CD8-positive, alpha-beta memory T cell (primary cell): ENCODE data around the gene SDK1. TPM values are rescaled to one million over a fixed set of nuclear protein-coding genes. Genes with fewer than 3 reads are reported as not detected.

Experiments used
- CTCF ChIA-PET: fragments of 350-600 bp; sonication (Branson Sonifier 250); formaldehyde crosslinking; loops from one replicate; lab custom pipeline; 2021; ENCODE audit warnings: antibody characterized with exemption; lab: Charles Lee
- POLR2A ChIA-PET: fragments of 350-600 bp; sonication (Branson Sonifier 250); formaldehyde crosslinking; loops from one replicate; lab custom pipeline; 2021; ENCODE audit warnings: antibody characterized with exemption; lab: Charles Lee
- DNase-seq, 5 donors: peaks; one replicate each; pipeline versions ENCODE4 v3.0.0 to v3.0.0-alpha.2; 2020 to 2022; ENCODE audit warnings: mixed read lengths in 1 of 5
- H3K27ac ChIP-seq: one replicate; pipeline ENCODE4 v1.7.0; 2013; ENCODE audit warnings: low read depth, mild to moderate bottlenecking, low read length, moderate library complexity
- H3K27me3 ChIP-seq: 2 replicates; pipeline ENCODE4 v1.7.0; 2013; ENCODE audit warnings: low read length, mild to moderate bottlenecking; ENCODE audit not compliant: insufficient read depth, poor library complexity, severe bottlenecking
- H3K36me3 ChIP-seq: 2 replicates; pipeline ENCODE4 v1.7.0; 2013; ENCODE audit warnings: mild to moderate bottlenecking, low read length, moderate library complexity; ENCODE audit not compliant: insufficient read depth
- H3K4me1 ChIP-seq: 2 replicates; pipeline ENCODE4 v1.7.0; 2013; ENCODE audit warnings: mild to moderate bottlenecking, low read length, moderate library complexity; ENCODE audit not compliant: insufficient read depth
- H3K4me3 ChIP-seq: 2 replicates; pipeline ENCODE4 v1.7.0; 2013; ENCODE audit warnings: mild to moderate bottlenecking, low read length
- H3K9me3 ChIP-seq: 2 replicates; pipeline ENCODE4 v1.7.0; 2013; ENCODE audit warnings: mild to moderate bottlenecking, low read length
- H3K27ac Mint-ChIP-seq, 8 donors: one replicate each; pipeline ENCODE4 v1.8.0; 2020 to 2021; ENCODE audit warnings: mixed read lengths in 8 of 8, mild to moderate bottlenecking in 6 of 8, inconsistent platforms in 3 of 8, moderate library complexity in 3 of 8
- H3K27me3 Mint-ChIP-seq, 2 donors: one replicate each; pipeline ENCODE4 v1.8.0; 2020 to 2021; ENCODE audit warnings: mixed read lengths in 2 of 2, mild to moderate bottlenecking in 1 of 2, moderate library complexity in 1 of 2
- H3K36me3 Mint-ChIP-seq, 3 donors: one replicate each; pipeline ENCODE4 v1.8.0; 2020 to 2021; ENCODE audit warnings: mixed read lengths in 3 of 3, inconsistent platforms in 1 of 3, mild to moderate bottlenecking in 1 of 3
- H3K4me1 Mint-ChIP-seq, 3 donors: one replicate each; pipeline ENCODE4 v1.8.0; 2020 to 2021; ENCODE audit warnings: mixed read lengths in 3 of 3, inconsistent platforms in 1 of 3, mild to moderate bottlenecking in 1 of 3
- H3K4me3 Mint-ChIP-seq, 7 donors: one replicate each; pipeline ENCODE4 v1.8.0; 2020 to 2021; ENCODE audit warnings: mixed read lengths in 7 of 7, mild to moderate bottlenecking in 6 of 7, moderate library complexity in 4 of 7, inconsistent platforms in 2 of 7
- H3K9me3 Mint-ChIP-seq, 5 donors: one replicate each; pipeline ENCODE4 v1.8.0; 2020 to 2022; ENCODE audit warnings: mixed read lengths in 5 of 5, mild to moderate bottlenecking in 3 of 5, moderate library complexity in 2 of 5, inconsistent platforms in 1 of 5
- polyA plus RNA-seq: library from polyadenylated mRNA; unstranded; fragments of 300-500 nt; fragmentation: Illumina TruSeq; gene quantifications from one replicate; pipeline ENCODE4 v1.2.3, GENCODE V29; 2021
- total RNA-seq, 2 experiments: library from RNA; stranded (reverse); gene quantifications; one replicate each; pipeline ENCODE4 v1.2.3, GENCODE V29; 2021

SDK1 gene
- total and polyA plus RNA-seq, 3 experiments from 2014 or later = 0.04 TPM; not detected in 1

- H3K4me3 Mint-ChIP-seq = no peak overlapping the region
These were observed 565.2 kb downstream of the SDK1 start for GRCh38 chr7:3866277-3866676.

GRCh38 chr7:3867863-3868262 is 566.8 kb downstream of the SDK1 start:
- POLR2A ChIA-PET = no interaction called here
- peaks cover 0 to 2% (median 0%) of the 10 kb centered on the region in 5 donors for H3K9me3 Mint-ChIP-seq
- Histone ChIP-seq H3K9me3 (no peaks in the 10 kb centered on the region), H3K27me3 (no peaks in the 10 kb centered on the region), H3K27ac (no peak overlapping the region), H3K4me3 (no peak overlapping the region), H3K36me3 (no peaks in the 10 kb centered on the region), H3K4me1 (no peaks in the 10 kb centered on the region)
- CTCF ChIA-PET = no interaction called here
- H3K4me1 Mint-ChIP-seq = no peaks in the 10 kb centered on the region
- peaks cover 4 to 14% of the 10 kb centered on the region in 2 donors for H3K27me3 Mint-ChIP-seq
- no peak overlapping the region for H3K27ac Mint-ChIP-seq
- no peak for DNase-seq
- H3K36me3 Mint-ChIP-seq = peaks cover 0 to 4% (median 0%) of the 10 kb centered on the region in 3 donors
- no peak overlapping the region for H3K4me3 Mint-ChIP-seq

More at GRCh38 chr7:3866277-3866676, 565.2 kb downstream of the SDK1 start:
- Mint-ChIP-seq H3K4me1 (no peaks in the 10 kb centered on the region), H3K27me3 (peaks cover 4 to 11% of the 10 kb centered on the region in 2 donors), H3K27ac (no peak overlapping the region), H3K36me3 (peaks cover 0 to 4% (median 0%) of the 10 kb centered on the region in 3 donors), H3K9me3 (peaks cover 0 to 2% (median 0%) of the 10 kb centered on the region in 5 donors)
- H3K27ac ChIP-seq = no peak overlapping the region
- H3K4me3 ChIP-seq = no peak overlapping the region
- H3K36me3 ChIP-seq = no peaks in the 10 kb centered on the region
- H3K4me1 ChIP-seq = no peaks in the 10 kb centered on the region
- no peak for DNase-seq
- POLR2A ChIA-PET = no interaction called here
- H3K27me3 ChIP-seq = no peaks in the 10 kb centered on the region
- CTCF ChIA-PET = no interaction called here
- H3K9me3 ChIP-seq = no peaks in the 10 kb centered on the region

- H3K4me3 Mint-ChIP-seq = no peak overlapping the region
- ChIA-PET POLR2A (no interaction called here), CTCF (no interaction called here)
These were observed 578.5 kb downstream of the SDK1 start for GRCh38 chr7:3879355-3880075.

GRCh38 chr7:3880228-3880987 is 579.4 kb downstream of the SDK1 start:
- Histone ChIP-seq H3K27me3 (no peaks in the 10 kb centered on the region), H3K9me3 (no peaks in the 10 kb centered on the region), H3K27ac (no peak overlapping the region), H3K36me3 (no peaks in the 10 kb centered on the region), H3K4me3 (no peak overlapping the region), H3K4me1 (no peaks in the 10 kb centered on the region)
- Mint-ChIP-seq H3K27ac (no peak overlapping the region), H3K4me3 (no peak overlapping the region), H3K9me3 (peaks cover 0 to 2% (median 0%) of the 10 kb centered on the region in 5 donors), H3K4me1 (no peaks in the 10 kb centered on the region), H3K27me3 (peaks cover 13 to 23% of the 10 kb centered on the region in 2 donors), H3K36me3 (no peaks in the 10 kb centered on the region)
- CTCF ChIA-PET = no interaction called here
- POLR2A ChIA-PET = no interaction called here
- DNase-seq = no peak

More at GRCh38 chr7:3879355-3880075, 578.5 kb downstream of the SDK1 start:
- H3K36me3 ChIP-seq = no peaks in the 10 kb centered on the region
- H3K36me3 Mint-ChIP-seq = no peaks in the 10 kb centered on the region
- no peak overlapping the region for H3K27ac Mint-ChIP-seq
- no peak overlapping the region for H3K4me3 ChIP-seq
- no peaks in the 10 kb centered on the region for H3K27me3 ChIP-seq
- peaks cover 0 to 2% (median 0%) of the 10 kb centered on the region in 5 donors for H3K9me3 Mint-ChIP-seq
- no peaks in the 10 kb centered on the region for H3K9me3 ChIP-seq
- no peak for DNase-seq
- H3K27ac ChIP-seq = no peak overlapping the region
- peaks cover 17 to 32% of the 10 kb centered on the region in 2 donors for H3K27me3 Mint-ChIP-seq
- no peaks in the 10 kb centered on the region for H3K4me1 Mint-ChIP-seq
- no peaks in the 10 kb centered on the region for H3K4me1 ChIP-seq

- H3K9me3 Mint-ChIP-seq = peaks cover 0 to 2% (median 0%) of the 10 kb centered on the region in 5 donors
- H3K36me3 ChIP-seq = no peaks in the 10 kb centered on the region
- no peaks in the 10 kb centered on the region for H3K4me1 ChIP-seq
- DNase-seq = no peak
- no peaks in the 10 kb centered on the region for H3K4me1 Mint-ChIP-seq
- H3K9me3 ChIP-seq = no peaks in the 10 kb centered on the region
- no peak overlapping the region for H3K4me3 Mint-ChIP-seq
- no peaks in the 10 kb centered on the region for H3K36me3 Mint-ChIP-seq
- POLR2A ChIA-PET = no interaction called here
- H3K4me3 ChIP-seq = no peak overlapping the region
- H3K27me3 ChIP-seq = no peaks in the 10 kb centered on the region
- H3K27me3 Mint-ChIP-seq = peaks cover 8 to 12% of the 10 kb centered on the region in 2 donors
- H3K27ac Mint-ChIP-seq = no peak overlapping the region
- CTCF ChIA-PET = no interaction called here
- H3K27ac ChIP-seq = no peak overlapping the region
These were observed 581.7 kb downstream of the SDK1 start for GRCh38 chr7:3882782-3883181.

GRCh38 chr7:3884543-3884942 is 583.5 kb downstream of the SDK1 start:
- no peak overlapping the region for H3K27ac ChIP-seq
- Mint-ChIP-seq H3K36me3 (no peaks in the 10 kb centered on the region), H3K27ac (no peak overlapping the region), H3K4me1 (no peaks in the 10 kb centered on the region), H3K4me3 (no peak overlapping the region), H3K27me3 (peaks cover 8 to 9% of the 10 kb centered on the region in 2 donors), H3K9me3 (peaks cover 0 to 2% (median 0%) of the 10 kb centered on the region in 5 donors)
- H3K4me3 ChIP-seq = no peak overlapping the region
- H3K9me3 ChIP-seq = no peaks in the 10 kb centered on the region
- ChIA-PET POLR2A (no interaction called here), CTCF (no interaction called here)
- DNase-seq = no peak
- no peaks in the 10 kb centered on the region for H3K36me3 ChIP-seq
- H3K27me3 ChIP-seq = no peaks in the 10 kb centered on the region
- no peaks in the 10 kb centered on the region for H3K4me1 ChIP-seq

DNA sequence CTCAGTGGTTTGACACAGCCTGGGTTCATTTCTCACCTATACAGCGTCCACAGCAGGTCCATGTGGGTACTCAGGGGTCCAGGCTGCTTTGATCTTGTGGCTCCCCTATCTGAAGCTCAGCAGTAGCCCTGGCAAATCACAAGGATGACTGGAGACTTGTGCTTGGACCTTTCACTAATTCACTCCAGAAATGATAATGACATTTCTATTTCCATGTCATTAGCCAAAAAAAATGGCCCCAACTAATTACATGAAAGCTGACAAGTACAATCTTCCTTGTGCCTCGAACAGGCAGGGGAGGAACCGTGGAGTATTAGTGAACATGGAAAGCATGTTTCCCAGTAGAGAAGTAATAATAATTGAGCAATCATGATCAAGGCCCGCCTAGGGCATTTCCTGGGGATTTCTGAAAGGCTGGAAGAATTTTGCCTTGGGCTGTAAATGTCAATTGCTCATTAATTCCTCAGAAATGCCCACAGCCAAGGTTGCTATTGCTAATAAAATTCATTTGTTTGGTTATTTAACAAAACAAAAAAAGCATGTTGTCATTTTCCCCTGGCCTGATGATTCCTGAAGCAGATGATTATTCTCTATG is 586.1 kb downstream of the SDK1 start:
- Mint-ChIP-seq H3K27ac (no peak overlapping the region), H3K4me1 (no peaks in the 10 kb centered on the region), H3K4me3 (no peak overlapping the region), H3K27me3 (peaks cover 4 to 15% of the 10 kb centered on the region in 2 donors), H3K36me3 (no peaks in the 10 kb centered on the region), H3K9me3 (peaks cover 0 to 2% (median 0%) of the 10 kb centered on the region in 5 donors)
- no peaks in the 10 kb centered on the region for H3K27me3 ChIP-seq
- H3K4me3 ChIP-seq = no peak overlapping the region
- H3K4me1 ChIP-seq = no peaks in the 10 kb centered on the region
- DNase-seq = no peak
- H3K27ac ChIP-seq = no peak overlapping the region
- ChIA-PET CTCF (no interaction called here), POLR2A (no interaction called here)
- H3K36me3 ChIP-seq = no peaks in the 10 kb centered on the region
- no peaks in the 10 kb centered on the region for H3K9me3 ChIP-seq

- H3K4me1 Mint-ChIP-seq = no peaks in the 10 kb centered on the region
- no peaks in the 10 kb centered on the region for H3K36me3 Mint-ChIP-seq
- Histone ChIP-seq H3K27ac (no peak overlapping the region), H3K27me3 (no peaks in the 10 kb centered on the region), H3K4me1 (no peaks in the 10 kb centered on the region), H3K4me3 (no peak overlapping the region), H3K36me3 (no peaks in the 10 kb centered on the region), H3K9me3 (no peaks in the 10 kb centered on the region)
- POLR2A ChIA-PET = no interaction called here
- CTCF ChIA-PET = no interaction called here
- no peak for DNase-seq
- H3K4me3 Mint-ChIP-seq = no peak overlapping the region
- H3K27ac Mint-ChIP-seq = no peak overlapping the region
- H3K9me3 Mint-ChIP-seq = no peaks in the 10 kb centered on the region
- H3K27me3 Mint-ChIP-seq = peaks cover 9 to 19% of the 10 kb centered on the region in 2 donors
These were observed 587.0 kb downstream of the SDK1 start for GRCh38 chr7:3888096-3888495.
